HepG2 (cell line): ENCODE results near the gene MYO1G.

Experiments
- CTCF ChIP-seq: sonication (generic); formaldehyde crosslinking; IDR thresholded peaks from 2 replicates; pipeline ENCODE4 v1.5.0; 2020; ENCODE audit warnings: mild to moderate bottlenecking, missing genetic modification reagents, moderate library complexity
- GABPA ChIP-seq, 2 experiments: IDR thresholded peaks; 2 replicates each; pipeline ENCODE4 v1.6.1; 2011 to 2016; ENCODE audit warnings: low read depth in 2 of 2, low read length in 1 of 2, missing biosample characterization in 1 of 2, missing genetic modification characterization in 1 of 2
- GATAD2A ChIP-seq: IDR thresholded peaks from 2 replicates; pipeline ENCODE4 v1.6.1; 2016
- HMG20A ChIP-seq: IDR thresholded peaks from 2 replicates; pipeline ENCODE4 v1.6.1; 2016; ENCODE audit warnings: borderline replicate concordance
- HNRNPH1 ChIP-seq: fragments of 200-400 bp; formaldehyde crosslinking; optimal IDR thresholded peaks from 2 replicates; pipeline ENCODE3; 2017; ENCODE audit warnings: mild to moderate bottlenecking, low read depth, low read length
- HOXD1 ChIP-seq: sonication (generic); formaldehyde crosslinking; IDR thresholded peaks from 2 replicates; pipeline ENCODE4 v1.5.0; 2020; ENCODE audit warnings: missing genetic modification reagents
- JUND ChIP-seq: sonication (generic); formaldehyde crosslinking; IDR thresholded peaks from 2 replicates; pipeline ENCODE4 v1.8.0; 2022; ENCODE audit warnings: mild to moderate bottlenecking, missing genetic modification reagents
- MAFK ChIP-seq, 2 experiments: IDR thresholded peaks in 1 of 2; conservative IDR thresholded peaks in 1 of 2; 2 replicates each; pipeline ENCODE4 v1.6.1; 2011; ENCODE audit warnings: improper control_type of control experiment in 2 of 2, low read length in 2 of 2
- POLR2A ChIP-seq, 2 experiments: IDR thresholded peaks; 2 replicates each; pipeline ENCODE4 v1.6.1; 2011; ENCODE audit warnings: low read depth in 2 of 2, low read length in 2 of 2, mild to moderate bottlenecking in 1 of 2, moderate library complexity in 1 of 2; ENCODE audit not compliant: insufficient read depth in 1 of 2
- YY1 ChIP-seq: IDR thresholded peaks from 2 replicates; pipeline ENCODE4 v1.6.1; 2011; ENCODE audit warnings: low read length, low read depth, moderate library complexity, mild to moderate bottlenecking; ENCODE audit not compliant: insufficient read depth, insufficient replicate concordance
- ZFX ChIP-seq: sonication (generic); formaldehyde crosslinking; IDR thresholded peaks from 2 replicates; pipeline ENCODE4 v1.4.0; 2020; ENCODE audit warnings: mild to moderate bottlenecking, low read depth, missing genetic modification reagents, moderate library complexity

GRCh38 chr7:44917465-44917864, 61.4 kb downstream of the MYO1G start:
- TF ChIP-seq ZFX (CRISPR knock-in tag) = no peak
- TF ChIP-seq CTCF = no peak
- no peak for TF ChIP-seq YY1
- TF ChIP-seq POLR2A (IDR thresholded peaks at IDR 0.05; ENCODE audit: insufficient read depth in 1 of 2, low read depth in 2 of 2, low read length in 2 of 2) = no peak
- TF ChIP-seq GATAD2A = no peak
- no peak for TF ChIP-seq MAFK (conservative IDR thresholded peaks at IDR 0.05 in 1 of 2, IDR thresholded peaks at IDR 0.05 in 1 of 2; ENCODE audit: low read length in 2 of 2)
- no peak for TF ChIP-seq JUND (CRISPR knock-in tag)
- no peak for TF ChIP-seq HOXD1 (CRISPR knock-in tag)
- TF ChIP-seq HNRNPH1 = no peak
- no peak for TF ChIP-seq HMG20A
- TF ChIP-seq GABPA (IDR thresholded peaks at IDR 0.05; ENCODE audit: low read depth, low read length) = no peak
- TF ChIP-seq GABPA (CRISPR knock-in tag; IDR thresholded peaks at IDR 0.05; ENCODE audit: low read depth) = no peak
